ENCODE measurements around the gene TBC1D19.

DNA sequence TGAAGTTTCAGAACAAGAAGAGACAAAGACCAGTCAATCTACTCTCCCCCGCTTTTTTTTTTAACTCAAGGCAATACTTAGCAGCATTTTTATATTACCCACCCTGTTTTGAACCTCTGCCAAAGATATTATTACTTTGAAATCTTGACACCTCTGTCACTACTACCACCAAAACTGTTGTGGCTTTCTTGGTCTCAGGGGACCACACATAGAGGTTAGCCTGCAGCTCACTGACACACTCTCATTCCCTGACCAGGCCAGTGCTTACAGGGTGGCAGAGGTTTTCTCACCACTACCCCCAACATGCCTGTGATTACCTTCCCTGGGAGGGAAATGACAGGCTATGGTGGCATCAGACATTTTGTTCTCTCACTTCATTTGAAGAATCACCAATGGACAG is 139.3 kb downstream of the TBC1D19 start:
- TF ChIP-seq, protein P1, sequence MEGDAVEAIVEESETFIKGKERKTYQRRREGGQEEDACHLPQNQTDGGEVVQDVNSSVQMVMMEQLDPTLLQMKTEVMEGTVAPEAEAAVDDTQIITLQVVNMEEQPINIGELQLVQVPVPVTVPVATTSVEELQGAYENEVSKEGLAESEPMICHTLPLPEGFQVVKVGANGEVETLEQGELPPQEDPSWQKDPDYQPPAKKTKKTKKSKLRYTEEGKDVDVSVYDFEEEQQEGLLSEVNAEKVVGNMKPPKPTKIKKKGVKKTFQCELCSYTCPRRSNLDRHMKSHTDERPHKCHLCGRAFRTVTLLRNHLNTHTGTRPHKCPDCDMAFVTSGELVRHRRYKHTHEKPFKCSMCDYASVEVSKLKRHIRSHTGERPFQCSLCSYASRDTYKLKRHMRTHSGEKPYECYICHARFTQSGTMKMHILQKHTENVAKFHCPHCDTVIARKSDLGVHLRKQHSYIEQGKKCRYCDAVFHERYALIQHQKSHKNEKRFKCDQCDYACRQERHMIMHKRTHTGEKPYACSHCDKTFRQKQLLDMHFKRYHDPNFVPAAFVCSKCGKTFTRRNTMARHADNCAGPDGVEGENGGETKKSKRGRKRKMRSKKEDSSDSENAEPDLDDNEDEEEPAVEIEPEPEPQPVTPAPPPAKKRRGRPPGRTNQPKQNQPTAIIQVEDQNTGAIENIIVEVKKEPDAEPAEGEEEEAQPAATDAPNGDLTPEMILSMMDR (conservative IDR thresholded peaks at IDR 0.05; ENCODE audit: low read depth, low read length) = no peak
- no peak for TF ChIP-seq EZH2phosphoT487 (IDR thresholded peaks at IDR 0.05; ENCODE audit: borderline replicate concordance, low read length)

Measured in PC-3 (cell line).